Smooth muscle cell of the brain vasculature (primary cell): Measurements from ENCODE around the gene HEBP1.

Experiments
- DNase-seq: peaks from one replicate; pipeline ENCODE4 v3.0.0-alpha.2; 2012; ENCODE audit warnings: low read depth, low spot score

HEBP1 gene

GRCh38 chr12:13023811-13024530 lies 23.9 kb upstream of the HEBP1 start:
- peak; percentile 57 for DNase-seq

DNA sequence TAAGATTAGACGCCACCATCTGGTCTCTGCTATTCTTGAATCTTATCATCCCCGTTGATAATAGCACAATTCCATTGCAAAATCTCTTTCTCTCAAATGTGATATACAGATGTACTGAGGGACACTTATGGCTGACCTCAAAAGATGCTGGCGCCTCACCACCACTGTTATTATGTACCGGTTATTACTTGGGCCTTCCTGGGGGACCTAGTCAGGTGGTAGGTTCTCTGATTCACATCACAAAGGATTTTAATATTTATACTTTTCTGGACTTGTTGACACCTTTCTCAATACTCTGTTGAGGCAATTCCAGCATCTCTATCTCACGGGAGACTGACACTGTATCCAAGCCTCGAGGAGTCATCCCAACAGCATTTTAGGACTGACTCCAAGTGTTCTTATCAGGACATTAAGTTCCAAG lies 22.8 kb upstream of the HEBP1 start:
- DNase-seq, result no peak

DNA sequence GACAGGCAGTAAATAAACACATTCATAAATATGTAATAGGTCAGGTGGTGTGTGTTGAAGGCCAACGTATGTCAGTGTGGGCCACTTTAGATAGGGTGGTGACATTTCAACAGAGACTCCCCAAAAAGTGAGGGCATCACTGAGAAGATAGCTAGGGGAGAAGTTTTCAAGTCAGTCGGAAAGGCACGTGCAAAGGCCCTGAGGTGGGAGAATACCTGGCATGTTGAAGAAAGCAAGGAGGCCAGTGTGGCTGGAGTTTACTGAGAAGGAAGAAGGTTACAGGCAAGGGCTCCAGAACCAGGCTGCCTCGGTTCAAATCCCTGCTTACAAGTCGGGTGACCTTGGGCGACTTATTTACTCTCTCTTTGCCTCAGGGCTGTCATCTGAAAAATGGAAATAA lies 11.0 kb upstream of the HEBP1 start:
- DNase-seq, result no peak

DNA sequence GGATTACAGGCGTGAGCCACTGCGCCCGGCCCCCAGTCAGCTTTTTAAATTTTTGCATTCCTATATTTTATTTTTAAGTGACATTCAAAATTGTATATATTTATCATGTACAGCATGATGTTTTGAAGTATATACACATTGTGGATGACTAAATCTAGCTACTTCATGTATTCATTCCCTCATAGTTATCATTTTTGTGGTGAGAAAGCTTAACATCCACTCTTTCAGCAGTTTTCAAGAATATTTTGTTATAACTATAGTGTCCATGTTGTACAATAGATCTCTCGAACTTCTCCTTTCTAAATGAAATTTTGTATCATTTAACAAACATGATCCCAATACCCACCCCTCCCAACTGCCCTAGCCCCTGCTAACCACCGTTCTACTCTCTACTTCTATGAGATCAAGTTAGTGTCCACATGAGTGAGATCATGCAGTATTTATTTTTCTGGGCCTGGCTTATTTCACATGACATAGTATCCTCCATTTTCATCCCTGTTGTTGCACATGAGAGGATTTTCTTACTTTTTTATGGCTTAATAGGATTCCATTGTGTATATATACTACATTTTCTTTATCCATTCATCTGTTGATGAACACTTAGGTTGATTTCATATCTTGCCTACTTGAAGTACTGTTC lies 8.8 kb upstream of the HEBP1 start:
- DNase-seq, result no peak

DNA sequence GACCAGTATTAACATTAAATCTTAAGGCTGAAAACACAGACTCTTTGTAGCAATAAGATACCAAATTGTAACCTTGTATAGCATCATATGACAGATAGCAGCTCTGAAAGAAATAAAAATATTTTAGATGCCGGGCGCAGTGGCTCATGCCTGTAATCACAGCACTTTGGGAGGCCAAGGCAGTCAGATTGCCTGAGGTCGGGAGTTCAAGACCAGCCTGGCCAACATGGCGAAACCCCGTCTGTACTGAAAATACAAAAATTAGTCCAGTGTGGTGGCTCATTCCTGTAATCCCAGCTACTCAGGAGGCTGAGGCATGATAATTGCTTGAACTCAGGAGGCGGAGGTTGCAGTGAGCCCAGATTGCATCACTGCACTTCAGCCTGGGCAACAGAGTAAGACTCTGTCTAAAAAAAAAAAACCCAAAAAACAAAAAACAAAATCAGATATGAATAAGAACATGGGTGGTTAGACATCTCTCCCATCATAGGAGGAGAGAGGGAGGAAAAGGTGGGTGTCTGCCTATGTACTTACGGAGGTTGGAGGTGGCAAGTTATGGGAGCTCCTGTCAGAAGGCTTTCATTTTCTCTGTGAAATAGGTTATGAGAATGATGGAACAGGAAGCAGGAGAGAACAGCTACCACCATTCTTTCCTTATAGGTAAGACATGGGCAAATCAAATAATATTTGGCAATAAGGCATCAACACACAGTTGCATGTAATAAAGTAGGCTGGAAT lies 7.6 kb upstream of the HEBP1 start:
- no peak for DNase-seq

- DNase-seq, result no peak
Measured at GRCh38 chr12:13005649-13006048, 5.6 kb upstream of the HEBP1 start.

GRCh38 chr12:13004986-13005385 lies 4.9 kb upstream of the HEBP1 start:
- DNase-seq, result no peak

GRCh38 chr12:13004361-13004760 lies 4.3 kb upstream of the HEBP1 start:
- no peak for DNase-seq

DNA sequence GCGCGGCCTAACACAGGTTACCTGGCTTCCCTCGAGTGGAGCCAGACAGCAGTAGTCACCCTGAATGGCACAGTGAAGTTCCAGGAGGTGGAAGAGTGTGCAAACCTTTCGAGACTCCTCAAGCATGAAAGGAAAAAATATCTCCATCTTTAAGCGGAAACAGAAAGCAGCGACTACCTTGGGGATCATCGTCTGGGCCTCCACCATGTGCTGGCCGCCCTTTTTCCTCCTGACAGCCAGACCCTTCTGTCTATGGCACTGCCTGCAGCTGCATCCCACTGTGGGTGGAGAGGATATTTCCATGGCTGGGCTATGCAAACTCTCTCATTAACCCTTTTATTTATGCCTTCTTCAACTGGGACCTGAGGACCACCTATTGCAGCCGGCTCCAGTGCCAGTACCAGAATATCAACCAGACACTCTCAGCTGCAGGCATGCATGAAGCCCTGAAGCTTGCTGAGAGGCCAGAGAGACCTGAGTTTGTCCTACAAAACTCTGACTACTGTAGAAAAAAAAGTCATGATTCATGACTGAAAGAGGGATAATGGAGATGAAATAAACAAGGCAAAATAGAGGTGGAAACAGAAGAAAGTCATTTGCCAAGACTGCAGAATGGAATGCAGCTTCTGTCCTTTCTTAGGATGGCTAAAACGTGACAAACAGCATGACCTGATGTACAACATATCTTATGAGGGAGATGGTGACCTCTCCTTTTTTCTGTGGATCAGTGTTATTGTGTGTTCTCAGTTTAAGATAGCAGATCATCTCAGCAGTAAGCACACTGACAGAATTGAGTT lies 2.4 kb upstream of the HEBP1 start:
- no peak for DNase-seq

GRCh38 chr12:13001775-13002040 lies 1.6 kb upstream of the HEBP1 start:
- DNase-seq, result no peak

DNA sequence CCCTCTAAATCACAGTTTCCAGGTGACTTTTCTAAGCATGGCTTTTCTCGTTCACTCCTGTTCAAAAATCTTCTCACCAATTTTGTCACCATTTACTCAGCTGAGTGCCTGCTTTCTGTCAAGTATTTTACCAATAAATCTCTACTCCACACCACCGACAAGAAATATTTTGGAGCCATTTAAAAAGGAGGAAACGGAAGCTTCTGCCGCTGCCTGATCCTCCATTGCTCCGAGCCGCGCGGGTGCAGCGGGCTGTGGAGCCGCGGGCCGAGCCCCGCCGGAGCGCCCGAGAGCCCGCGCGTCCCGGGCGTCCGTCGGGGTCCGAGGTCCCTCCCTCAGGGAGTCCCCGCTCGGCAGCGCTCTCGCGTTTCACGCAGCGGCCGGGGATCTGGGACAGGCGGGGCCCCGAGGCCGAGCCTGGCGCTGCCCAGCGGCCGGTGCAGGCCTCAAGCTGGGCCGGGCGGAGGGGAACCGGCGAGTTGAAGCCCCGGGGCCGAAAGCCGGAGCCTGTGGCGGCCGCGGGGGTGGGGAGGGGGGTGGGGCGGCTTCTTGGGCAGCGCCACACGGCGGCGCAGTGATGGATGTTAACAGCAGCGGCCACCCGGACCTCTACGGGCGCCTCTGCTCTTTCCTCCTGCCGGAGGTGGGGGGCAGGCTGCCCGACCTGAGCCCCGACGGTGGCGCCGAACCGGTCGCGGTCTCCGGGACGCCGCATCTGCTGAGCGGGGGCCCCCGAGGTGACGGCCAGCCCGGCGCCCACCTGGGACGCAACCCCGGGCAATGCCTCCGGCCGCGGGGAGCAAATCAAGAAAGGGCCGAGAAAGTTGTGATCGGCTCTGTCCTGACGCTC lies 1.1 kb upstream of the HEBP1 start:
- no peak for DNase-seq

DNA sequence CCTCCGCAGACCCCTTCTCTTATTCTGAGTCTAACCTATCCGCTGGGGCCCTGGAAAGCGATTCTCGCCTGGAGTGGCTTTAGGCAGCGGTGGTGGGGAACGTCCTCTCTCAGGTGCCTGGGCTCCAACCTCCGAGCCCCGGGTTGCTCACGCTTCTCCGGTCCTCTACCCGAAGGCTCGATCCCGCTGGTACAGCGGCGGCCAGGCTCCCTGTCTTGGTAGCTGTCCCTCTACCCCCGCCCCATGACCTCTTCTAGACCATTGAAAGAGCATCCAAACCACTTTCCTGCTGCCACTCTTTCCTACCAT lies 505 bp upstream of the HEBP1 start:
- no peak for DNase-seq

DNA sequence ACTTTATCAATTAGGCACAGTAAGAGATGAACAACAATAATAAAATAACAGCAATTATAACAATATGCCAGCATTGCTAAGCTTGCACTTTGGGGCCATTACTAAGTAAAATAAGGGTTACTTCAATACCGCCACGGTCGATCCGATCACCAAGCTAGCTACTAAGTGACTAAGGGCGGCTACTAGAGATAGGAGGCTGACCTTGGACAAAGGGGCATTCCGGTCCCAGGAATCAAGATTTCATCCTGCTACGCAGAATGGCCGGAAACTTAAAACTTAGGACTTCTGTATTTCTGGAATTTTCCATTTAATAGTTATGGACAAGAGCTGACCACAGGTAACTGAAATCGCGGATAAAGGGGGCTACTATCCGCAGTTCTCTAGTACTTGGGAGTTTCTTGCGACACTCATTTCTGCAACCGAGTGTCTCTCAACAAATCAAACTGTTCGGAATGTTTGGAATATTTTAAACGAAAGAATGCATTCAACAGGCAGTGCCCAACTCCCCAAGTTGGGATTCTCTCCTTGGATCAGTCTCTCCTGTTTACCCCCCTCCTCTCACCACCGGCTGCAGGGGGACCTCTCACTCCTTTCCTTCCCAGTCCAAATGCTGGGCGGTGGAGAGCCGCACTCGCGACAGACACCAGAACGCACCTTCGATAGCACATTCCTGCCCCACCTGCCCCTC lies 650 bp downstream of the HEBP1 start:
- no peak for DNase-seq

DNA sequence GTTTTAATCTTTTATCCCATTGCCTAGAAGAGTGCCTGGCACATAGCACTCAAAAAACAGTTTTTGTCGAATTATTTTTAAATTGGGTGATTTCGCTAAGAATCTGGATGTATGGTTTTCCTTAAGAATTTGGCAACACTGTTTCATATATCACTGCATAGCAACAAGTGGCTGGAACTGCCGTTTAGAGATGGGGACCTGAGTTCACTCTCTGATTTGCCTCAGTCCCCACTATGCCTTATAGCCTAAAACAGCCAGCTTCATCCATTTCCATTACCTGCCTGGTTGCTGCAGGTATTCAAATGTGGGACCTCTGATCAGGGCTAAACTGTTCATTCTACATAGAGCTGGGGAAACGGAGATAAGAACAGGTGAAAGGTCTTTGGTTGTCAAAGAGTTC lies 1.8 kb downstream of the HEBP1 start:
- DNase-seq, result no peak

GRCh38 chr12:12997734-12998133 lies 2.3 kb downstream of the HEBP1 start:
- DNase-seq, result no peak

- no peak for DNase-seq
Measured at GRCh38 chr12:12997156-12997555, 2.9 kb downstream of the HEBP1 start.

DNA sequence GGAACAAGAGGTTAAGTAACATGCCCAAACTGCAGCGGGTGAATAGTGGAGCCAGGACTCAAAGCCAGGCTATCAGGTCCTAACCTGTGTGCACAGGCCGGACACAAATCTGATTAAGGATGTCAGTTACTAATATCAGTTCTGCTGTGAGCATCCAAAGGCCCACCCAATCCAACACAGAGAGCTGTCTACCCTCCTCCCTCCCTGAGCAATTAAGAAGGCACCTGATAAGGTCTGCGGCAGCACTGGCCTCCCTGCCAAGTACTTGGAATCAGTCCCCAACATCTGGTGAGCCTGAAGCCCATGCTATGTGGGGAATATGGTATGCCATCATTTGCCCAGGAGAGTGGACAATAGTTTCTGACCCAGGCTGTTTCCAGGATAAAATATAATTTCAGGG lies 3.9 kb downstream of the HEBP1 start:
- DNase-seq, result no peak

- DNase-seq, result no peak
Measured at GRCh38 chr12:12995088-12995487, 5.0 kb downstream of the HEBP1 start.

GRCh38 chr12:12993367-12993766 lies 6.7 kb downstream of the HEBP1 start:
- no peak for DNase-seq

DNA sequence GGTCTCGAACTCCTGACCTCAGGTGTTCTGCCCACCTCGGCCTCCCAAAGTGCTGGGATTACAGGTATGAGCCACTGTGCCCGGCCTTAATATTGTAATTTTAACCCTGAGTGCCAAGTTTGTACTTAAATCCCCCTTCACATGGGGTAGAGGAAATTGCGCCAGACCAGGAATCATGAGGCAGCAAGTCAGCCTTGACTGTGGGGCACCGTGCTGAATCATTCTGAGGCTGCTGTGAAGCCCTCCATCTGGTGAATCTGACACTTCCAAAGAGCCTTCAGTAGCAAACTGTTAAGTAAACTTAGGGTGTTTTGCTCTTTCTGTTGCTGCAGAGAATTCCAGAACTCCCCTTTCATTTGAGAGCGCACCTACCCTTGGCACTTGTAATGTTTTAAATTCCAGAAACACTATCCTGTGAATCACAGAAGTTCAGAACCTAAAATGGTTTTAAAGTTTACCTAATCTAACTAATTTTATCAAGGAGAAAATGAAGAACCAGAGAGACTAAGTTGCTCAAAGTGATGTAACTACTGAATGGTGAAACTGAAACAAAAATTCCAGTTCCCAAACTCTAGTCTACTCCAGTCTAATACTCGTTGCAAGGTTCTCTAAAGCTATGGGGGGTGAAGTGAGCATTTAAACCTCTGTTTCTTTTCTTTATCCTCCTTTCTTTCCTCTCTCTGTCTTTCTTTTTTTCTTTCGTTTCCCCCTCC lies 7.5 kb downstream of the HEBP1 start:
- peak; percentile 85 for DNase-seq
